GM18499 (cell line): ENCODE measurements around the gene HOMER2.
A peak's percentile ranks its signal among the peaks of the same experiment; 100 is the strongest.

Source experiments
- ATAC-seq: cut with Tn5 transposase; IDR thresholded peaks from one replicate; pipeline ENCODE4 v1.9.1; 2021; ENCODE audit warnings: moderate number of reproducible peaks; ENCODE audit not compliant: insufficient read depth, unreplicated experiment

HOMER2 gene

GRCh38 chr15:82808634-82809041 is 143.9 kb downstream of the HOMER2 start:
- ATAC-seq, result no peak

- ATAC-seq, result no peak
Observed at GRCh38 chr15:82807920-82808633, 144.4 kb downstream of the HOMER2 start.

- peak; percentile 43 for ATAC-seq
Observed at GRCh38 chr15:82805994-82806406, 146.5 kb downstream of the HOMER2 start, which contains the start of gene FSD2. FSD2 (minus strand) TSS chr15:82806069; CDS start chr15:82787390, 18,679 bp downstream.

- ATAC-seq, result no peak
Observed at GRCh38 chr15:82804575-82804949, 148.0 kb downstream of the HOMER2 start.

GRCh38 chr15:82803793-82804574 is 148.5 kb downstream of the HOMER2 start:
- ATAC-seq, result no peak

GRCh38 chr15:82802497-82802896 is 150.0 kb downstream of the HOMER2 start:
- no peak for ATAC-seq

- ATAC-seq, result no peak
Observed at GRCh38 chr15:82799183-82799841, 153.2 kb downstream of the HOMER2 start.
